H1 (cell line): ENCODE results near the gene ACTR1B. TPM values are rescaled to one million over a fixed set of nuclear protein-coding genes. Genes with fewer than 3 reads are reported as not detected.

Experiments
- CTCF ChIA-PET: fragments of 300-600 bp; sonication (Branson Sonifier 250); formaldehyde crosslinking; loops from one replicate; lab custom pipeline; 2021; ENCODE audit not compliant: partially characterized antibody; lab: Charles Lee
- POLR2A ChIA-PET: fragments of 300-600 bp; sonication (Branson Sonifier 250); formaldehyde crosslinking; loops from one replicate; lab custom pipeline; 2021; ENCODE audit warnings: inconsistent platforms; ENCODE audit not compliant: partially characterized antibody; lab: Charles Lee
- DNase-seq, 2 experiments: peaks; one replicate each; pipeline versions ENCODE4 v3.0.0 to v3.0.0-alpha.2; 2010 to 2022; ENCODE audit warnings: low spot score in 2 of 2, low read depth in 1 of 2, mixed read lengths in 1 of 2
- FAIRE-seq: peaks from 2 replicates; lab custom pipeline; 2011; peaks lifted over from hg19 to GRCh38; lab: Jason Lieb, UNC
- H2AFZ ChIP-seq: 2 replicates; pipeline ENCODE4 v1.8.1; 2012; ENCODE audit warnings: low read length, inconsistent platforms
- H2AK5ac ChIP-seq: 2 replicates; pipeline ENCODE4 v1.6.1; 2013; ENCODE audit warnings: low read depth, low read length
- H2BK120ac ChIP-seq: replicated peaks from 2 replicates; pipeline ENCODE3; 2013; ENCODE audit warnings: low read depth, low read length, inconsistent platforms
- H2BK12ac ChIP-seq: 2 replicates; pipeline ENCODE4 v1.6.1; 2013; ENCODE audit warnings: low read depth, low read length
- H2BK15ac ChIP-seq: 2 replicates; pipeline ENCODE4 v1.6.1; 2013; ENCODE audit warnings: low read length
- H2BK20ac ChIP-seq: 2 replicates; pipeline ENCODE4 v1.6.1; 2013; ENCODE audit warnings: low read length
- H2BK5ac ChIP-seq: 2 replicates; pipeline ENCODE4 v1.6.1; 2013; ENCODE audit warnings: low read depth, low read length
- H3K14ac ChIP-seq: 2 replicates; pipeline ENCODE4 v1.6.1; 2013; ENCODE audit warnings: inconsistent platforms; ENCODE audit not compliant: insufficient read length
- H3K18ac ChIP-seq: 2 replicates; pipeline ENCODE4 v1.6.1; 2013; ENCODE audit warnings: low read length; ENCODE audit errors: extremely low read depth
- H3K23ac ChIP-seq: 2 replicates; pipeline ENCODE4 v1.6.1; 2013; ENCODE audit warnings: inconsistent platforms; ENCODE audit not compliant: insufficient read length
- H3K23me2 ChIP-seq: 2 replicates; pipeline ENCODE4 v1.6.1; 2013; ENCODE audit warnings: low read depth, low read length
- H3K27ac ChIP-seq: 2 replicates; pipeline ENCODE4 v1.6.1; 2011; ENCODE audit warnings: low read depth, low read length, inconsistent platforms
- H3K27me3 ChIP-seq, 4 experiments: replicated peaks in 1 of 4; 1 replicate in 1 of 4; 2 replicates in 3 of 4; pipeline versions ENCODE4 v1.6.1 to v1.8.1; 2011 to 2013; ENCODE audit warnings: low read length in 3 of 4, mild to moderate bottlenecking in 3 of 4, inconsistent platforms in 2 of 4, mixed read lengths in 2 of 4, moderate library complexity in 1 of 4; ENCODE audit not compliant: control insufficient read depth in 3 of 4, insufficient read depth in 3 of 4; ENCODE audit errors: extremely low read depth in 1 of 4
- H3K36me3 ChIP-seq, 4 experiments: 2 replicates each; pipeline versions ENCODE4 v1.6.1 to v1.8.1; 2011 to 2013; ENCODE audit warnings: mild to moderate bottlenecking in 4 of 4, low read length in 3 of 4, moderate library complexity in 2 of 4, control low read depth in 1 of 4, inconsistent platforms in 1 of 4; ENCODE audit not compliant: insufficient read depth in 4 of 4, control insufficient read depth in 2 of 4
- H3K4ac ChIP-seq: replicated peaks from 2 replicates; pipeline ENCODE3; 2013; ENCODE audit warnings: low read length, low read depth, mixed read lengths, inconsistent platforms; ENCODE audit not compliant: insufficient read length
- H3K4me1 ChIP-seq, 4 experiments: replicated peaks in 1 of 4; 1 replicate in 1 of 4; 2 replicates in 3 of 4; pipeline versions ENCODE4 v1.6.1 to v1.8.1; 2011 to 2013; ENCODE audit warnings: low read length in 3 of 4, inconsistent platforms in 2 of 4, mixed read lengths in 1 of 4; ENCODE audit not compliant: insufficient read depth in 4 of 4, control insufficient read depth in 3 of 4
- H3K4me2 ChIP-seq, 2 experiments: 2 replicates each; pipeline versions ENCODE4 v1.6.1 to v1.8.1; 2011 to 2013; ENCODE audit warnings: low read depth in 2 of 2, low read length in 2 of 2, control low read depth in 1 of 2, inconsistent platforms in 1 of 2, mild to moderate bottlenecking in 1 of 2; ENCODE audit not compliant: insufficient read depth in 1 of 2
- H3K4me3 ChIP-seq, 4 experiments: fragments of 200-600, 300-600 bp in 1 of 4; sonication (generic), shearing (Covaris generic), sonication (Bioruptor Twin) in 1 of 4; 2 replicates each; pipeline versions ENCODE4 v1.5.1 to v1.8.1; 2011 to 2016; ENCODE audit warnings: low read length in 4 of 4, low read depth in 3 of 4, control low read depth in 2 of 4, inconsistent platforms in 2 of 4, mild to moderate bottlenecking in 2 of 4, mixed read lengths in 1 of 4, moderate library complexity in 1 of 4; ENCODE audit not compliant: insufficient read depth in 2 of 4; ENCODE audit errors: extremely low read depth in 1 of 4
- H3K56ac ChIP-seq: replicated peaks from 2 replicates; pipeline ENCODE3; 2013; ENCODE audit warnings: low read depth, mild to moderate bottlenecking, mixed read lengths, low read length, inconsistent platforms; ENCODE audit not compliant: insufficient read length
- H3K79me1 ChIP-seq: 2 replicates; pipeline ENCODE4 v1.6.1; 2013; ENCODE audit warnings: low read depth, low read length, control low read depth
- H3K79me2 ChIP-seq, 2 experiments: 2 replicates each; pipeline versions ENCODE4 v1.6.1 to v1.8.1; 2012 to 2013; ENCODE audit warnings: low read length in 2 of 2, mild to moderate bottlenecking in 2 of 2, inconsistent platforms in 1 of 2; ENCODE audit not compliant: insufficient read depth in 2 of 2, control insufficient read depth in 1 of 2
- H3K9ac ChIP-seq, 4 experiments: replicated peaks in 1 of 4; 1 replicate in 1 of 4; 2 replicates in 3 of 4; pipeline versions ENCODE4 v1.6.1 to v1.8.1; 2011 to 2013; ENCODE audit warnings: low read depth in 3 of 4, low read length in 3 of 4, control low read depth in 2 of 4, mild to moderate bottlenecking in 2 of 4, moderate library complexity in 2 of 4, inconsistent platforms in 1 of 4; ENCODE audit errors: extremely low read depth in 1 of 4
- H3K9me3 ChIP-seq, 2 experiments: 2 replicates each; pipeline versions ENCODE4 v1.6.1 to v1.8.1; 2012 to 2013; ENCODE audit warnings: mild to moderate bottlenecking in 2 of 2, moderate library complexity in 2 of 2, control low read depth in 1 of 2, inconsistent platforms in 1 of 2, low read depth in 1 of 2, low read length in 1 of 2, mixed read lengths in 1 of 2; ENCODE audit not compliant: insufficient read depth in 2 of 2
- H4K20me1 ChIP-seq, 2 experiments: replicated peaks in 1 of 2; 2 replicates each; pipeline versions ENCODE3 to v1.8.1; 2011 to 2013; ENCODE audit warnings: inconsistent platforms in 2 of 2, low read length in 2 of 2, mild to moderate bottlenecking in 1 of 2; ENCODE audit not compliant: insufficient read depth in 2 of 2, control insufficient read depth in 1 of 2
- H4K5ac ChIP-seq: 2 replicates; pipeline ENCODE4 v1.6.1; 2013; ENCODE audit warnings: low read length, low read depth, mixed read lengths, inconsistent platforms; ENCODE audit not compliant: insufficient read length
- H4K8ac ChIP-seq: 2 replicates; pipeline ENCODE4 v1.8.0; 2013; ENCODE audit warnings: mild to moderate bottlenecking, moderate library complexity, low read length, inconsistent platforms; ENCODE audit not compliant: insufficient read depth; ENCODE audit errors: extremely low read depth
- H4K91ac ChIP-seq: replicated peaks from 2 replicates; pipeline ENCODE3; 2013; ENCODE audit warnings: low read length, mixed read lengths, inconsistent platforms; ENCODE audit not compliant: insufficient read length
- CEBPB ChIP-seq: IDR thresholded peaks from 2 replicates; pipeline ENCODE4 v1.6.1; 2012; ENCODE audit warnings: low read depth, low read length
- E2F6 ChIP-seq: IDR thresholded peaks from 2 replicates; pipeline ENCODE4 v1.6.1; 2012; ENCODE audit warnings: inconsistent platforms
- EP300 ChIP-seq, 2 experiments: IDR thresholded peaks; 1 replicate in 1 of 2; 2 replicates in 1 of 2; pipeline ENCODE4 v1.6.1; 2011 to 2012; ENCODE audit warnings: low read depth in 2 of 2, low read length in 2 of 2, mild to moderate bottlenecking in 2 of 2, borderline replicate concordance in 1 of 2, inconsistent platforms in 1 of 2, moderate library complexity in 1 of 2
- GABPA ChIP-seq: IDR thresholded peaks from 2 replicates; pipeline ENCODE4 v1.6.1; 2011; ENCODE audit warnings: mild to moderate bottlenecking, low read length, moderate library complexity, borderline replicate concordance; ENCODE audit not compliant: insufficient read depth
- HDAC6 ChIP-seq: IDR thresholded peaks from one replicate; pipeline ENCODE4 v1.7.1; 2012; ENCODE audit warnings: low read depth, mild to moderate bottlenecking, inconsistent platforms, low read length, moderate library complexity
- KDM1A ChIP-seq: fragments of 200-600, 300-600 bp; sonication (generic); IDR thresholded peaks from 2 replicates; pipeline ENCODE4 v1.7.1; 2016; ENCODE audit warnings: mild to moderate bottlenecking, low read length, borderline replicate concordance
- PHF8 ChIP-seq: fragments of 200-600 bp; sonication (generic); conservative IDR thresholded peaks from 2 replicates; pipeline ENCODE4 v1.7.1; 2012; ENCODE audit warnings: low read depth, mild to moderate bottlenecking, inconsistent platforms, low read length, moderate library complexity
- POLR2AphosphoS5 ChIP-seq: IDR thresholded peaks from 2 replicates; pipeline ENCODE4 v1.6.1; 2011; ENCODE audit warnings: low read depth, low read length
- RAD21 ChIP-seq, 2 experiments: IDR thresholded peaks in 1 of 2; conservative IDR thresholded peaks in 1 of 2; 2 replicates each; pipeline ENCODE4 v1.6.1; 2011; ENCODE audit warnings: low read depth in 2 of 2, low read length in 2 of 2, improper control_type of control experiment in 1 of 2, inconsistent platforms in 1 of 2, mild to moderate bottlenecking in 1 of 2, moderate library complexity in 1 of 2
- SP4 ChIP-seq: IDR thresholded peaks from 2 replicates; pipeline ENCODE4 v1.6.1; 2012; ENCODE audit warnings: low read length, inconsistent platforms
- TAF1 ChIP-seq: IDR thresholded peaks from 2 replicates; pipeline ENCODE4 v1.6.1; 2011; ENCODE audit warnings: mild to moderate bottlenecking, low read depth, low read length
- ZNF274 ChIP-seq: IDR thresholded peaks from 2 replicates; pipeline ENCODE4 v1.7.0; 2012; ENCODE audit warnings: low read length, borderline replicate concordance; ENCODE audit errors: extremely low read depth
- WGBS, 2 experiments: shearing (Covaris generic) in 1 of 2; methylation state at CpG; one replicate each; pipeline versions ENCODE4 v1.1.6 to v1.1.7; 2013 to 2015; ENCODE audit warnings: low lambda C conversion rate in 2 of 2, mixed read lengths in 2 of 2, inconsistent platforms in 1 of 2, low coverage in 1 of 2, missing lambda C conversion rate in 1 of 2; ENCODE audit not compliant: insufficient replicate concordance in 2 of 2, insufficient coverage in 1 of 2, insufficient read length in 1 of 2; ENCODE audit errors: extremely low coverage in 1 of 2, missing lambda C conversion rate in 1 of 2; 5-methylcytosine and 5-hydroxymethylcytosine counted together
- polyA plus RNA-seq, 7 experiments: library from polyadenylated mRNA; depleted of rRNA in 3 of 7; stranded (reverse) in 5 of 7; unstranded in 2 of 7; fragments of >200 nt in 5 of 7; fragments of 200-250 nt in 2 of 7; gene quantifications; 1 replicate in 5 of 7; 2 replicates in 1 of 7; 4 replicates in 1 of 7; pipeline versions ENCODE4 v1.2.1 to v1.2.3, GENCODE V29; 2011 to 2013; ENCODE audit warnings: missing spikeins in 2 of 7, mixed read lengths in 2 of 7
- total RNA-seq: library from RNA; stranded (reverse); fragmentation: NEBNext Ultra II Directional; extraction: Animal tissue kit (Norgen Biotek cat#: 25700); gene quantifications from 2 replicates; pipeline ENCODE4 v1.2.1, GENCODE V29; 2021

ACTR1B gene
- total and polyA plus RNA-seq, 2 of the 8 experiments (the other 6 are each of a cell fraction or from before 2014, with no cell fraction given) = 40.7 to 56.0 TPM

GRCh38 chr2:97707362-97708047 is 43.7 kb upstream of the ACTR1B start:
- Histone ChIP-seq H3K4ac (no peak overlapping the region), H2BK20ac (no peak overlapping the region), H4K91ac (no peak overlapping the region), H4K5ac (no peak overlapping the region), H3K56ac (no peak overlapping the region), H3K4me2 (no peak overlapping the region), H3K9ac (no peak overlapping the region), H3K9me3 (no peaks in the 10 kb centered on the region), H3K23me2 (no peaks in the 10 kb centered on the region; the same call in 1 of the 2 replicates), H3K27ac (no peak overlapping the region), H3K79me1 (no peaks in the 10 kb centered on the region), H3K79me2 (no peaks in the 10 kb centered on the region), H2BK15ac (no peak overlapping the region), H2BK120ac (no peak overlapping the region), H3K14ac (no peak overlapping the region), H2BK12ac (no peak overlapping the region), H3K4me3 (no peak overlapping the region), H3K23ac (no peak overlapping the region), H3K27me3 (no peaks in the 10 kb centered on the region), H4K8ac (no peak overlapping the region), H3K18ac (no peak overlapping the region), H3K36me3 (no peaks in the 10 kb centered on the region), H2BK5ac (no peak overlapping the region), H4K20me1 (no peaks in the 10 kb centered on the region), H3K4me1 (0 out of 7 replicates have a peak, but pooled peaks cover 0 to 3% (median 0%) of the 10 kb centered on the region in 4 experiments), H2AFZ (no peak overlapping the region), H2AK5ac (no peak overlapping the region)
- no peak for FAIRE-seq
- POLR2A ChIA-PET = interaction anchor here (1.6 kb wide), 1 partner anchor 32 kb away, joined by 3 read pairs; no protein-coding TSS in a partner anchor
- CTCF ChIA-PET = interaction anchor here (0.8 to 13.6 kb wide), 14 partner anchors 8 to 604 kb away, joined by 3 to 202 read pairs (median 6); no protein-coding TSS in a partner anchor
- whole genome bisulfite sequencing, 2 experiments = 88% methylated on average over 10 of the region's 11 CpGs; no CpG with 5 or more reads in 1 of the 2 experiments
- no peak for DNase-seq
- no peak for TF ChIP-seq POLR2AphosphoS5
- no peak for TF ChIP-seq SP4
- TF ChIP-seq HDAC6 = no peak
- no peak for TF ChIP-seq TAF1
- TF ChIP-seq KDM1A = no peak
- no peak for TF ChIP-seq RAD21 (IDR thresholded peaks at IDR 0.05 in 1 of 2, conservative IDR thresholded peaks at IDR 0.05 in 1 of 2; ENCODE audit: low read depth in 2 of 2, low read length in 2 of 2)
- TF ChIP-seq E2F6 = no peak
- no peak for TF ChIP-seq PHF8
- TF ChIP-seq GABPA = no peak
- no peak for TF ChIP-seq ZNF274
- TF ChIP-seq CEBPB = no peak
- no peak for TF ChIP-seq EP300 (IDR thresholded peaks at IDR 0.05; ENCODE audit: borderline replicate concordance in 1 of 2, low read depth in 2 of 2, low read length in 2 of 2)
